Activated CD4-positive, alpha-beta T cell treated with anti-CD3 and anti-CD28 coated beads, Interleukin-2, Interleukin-6, amounts not matched to agents 100 ng/mL and 50 ng/mL, durations not matched to agents 16 hours and 8 hours (primary cell): ENCODE measurements around the gene EIF4A3.
"Not testable (repeated sequence)": the region's sequence is repeated elsewhere in the genome, so short reads cannot be mapped to it uniquely, and the experiment has no call there.

Experiments used
- DNase-seq: peaks from one replicate; pipeline ENCODE4 v3.0.0-alpha.2; 2020

EIF4A3 gene

GRCh38 chr17:80171681-80172080 is 24.8 kb upstream of the EIF4A3 start:
- no peak for DNase-seq

- DNase-seq = no peak
Observed at GRCh38 chr17:80169784-80170500, 23.0 kb upstream of the EIF4A3 start, which contains the start of gene CARD14. Gene CARD14 (plus strand): TSS chr17:80170030. CDS start chr17:80181439, 11,409 bp downstream.

GRCh38 chr17:80169107-80169506 is 22.2 kb upstream of the EIF4A3 start:
- DNase-seq = no peak

GRCh38 chr17:80168371-80168770 is 21.4 kb upstream of the EIF4A3 start:
- DNase-seq = no peak

- no peak for DNase-seq
Observed at GRCh38 chr17:80166446-80166845, 19.5 kb upstream of the EIF4A3 start.

- no peak for DNase-seq
Observed at GRCh38 chr17:80164185-80164584, 17.3 kb upstream of the EIF4A3 start.

GRCh38 chr17:80163336-80163735 is 16.4 kb upstream of the EIF4A3 start:
- no peak for DNase-seq

- no peak for DNase-seq
Observed at GRCh38 chr17:80160536-80160935, 13.6 kb upstream of the EIF4A3 start.

GRCh38 chr17:80158846-80159245 is 11.9 kb upstream of the EIF4A3 start:
- DNase-seq = no peak

- DNase-seq = not testable (repeated sequence)
Observed at GRCh38 chr17:80155600-80155999, 8.7 kb upstream of the EIF4A3 start.

- no peak for DNase-seq
Observed at GRCh38 chr17:80154166-80154565, 7.2 kb upstream of the EIF4A3 start.

GRCh38 chr17:80153004-80153403 is 6.1 kb upstream of the EIF4A3 start:
- no peak for DNase-seq

GRCh38 chr17:80152081-80152702 is 5.3 kb upstream of the EIF4A3 start:
- peak; percentile 14 for DNase-seq

- DNase-seq = no peak
Observed at GRCh38 chr17:80151333-80151732, 4.4 kb upstream of the EIF4A3 start.

- DNase-seq = peak; percentile 32
Observed at GRCh38 chr17:80146121-80147034, 550 bp downstream of the EIF4A3 start.

GRCh38 chr17:80145076-80146075 is 1.6 kb downstream of the EIF4A3 start:
- DNase-seq = peak; percentile 38

GRCh38 chr17:80142929-80143328 is 4.0 kb downstream of the EIF4A3 start:
- no peak for DNase-seq

GRCh38 chr17:80141463-80142165 is 5.3 kb downstream of the EIF4A3 start:
- no peak for DNase-seq

- no peak for DNase-seq
Observed at GRCh38 chr17:80138856-80139426, 8.0 kb downstream of the EIF4A3 start.

- no peak for DNase-seq
Observed at GRCh38 chr17:80137131-80137530, 9.8 kb downstream of the EIF4A3 start.

- DNase-seq = no peak
Observed at GRCh38 chr17:80133626-80133970, 13.3 kb downstream of the EIF4A3 start.
